Neural cell (in vitro differentiated cells): ENCODE data around the gene SEMA6A.

Source experiments
- CTCF ChIP-seq: fragments of 450-650 bp; IDR thresholded peaks from 2 replicates; pipeline ENCODE4 v1.5.1; 2014; ENCODE audit warnings: antibody characterized with exemption, mild to moderate bottlenecking, moderate library complexity; ENCODE audit not compliant: poor library complexity, severe bottlenecking
- EZH2 ChIP-seq: fragments of 200-600, 300-800 bp; shearing (Covaris generic), sonication (generic); IDR thresholded peaks from 2 replicates; pipeline ENCODE4 v1.6.1; 2014; ENCODE audit warnings: antibody characterized with exemption, low read length, borderline replicate concordance, mild to moderate bottlenecking; ENCODE audit not compliant: insufficient read depth, poor library complexity, severe bottlenecking
- POLR2AphosphoS5 ChIP-seq: IDR thresholded peaks from 2 replicates; pipeline ENCODE4 v1.6.1; 2012
- RAD21 ChIP-seq: fragments of 450-650 bp; conservative IDR thresholded peaks from 2 replicates; pipeline ENCODE4 v1.6.1; 2014; ENCODE audit warnings: antibody characterized with exemption, mild to moderate bottlenecking, moderate library complexity
- REST ChIP-seq: IDR thresholded peaks from 2 replicates; pipeline ENCODE4 v1.6.1; 2012; ENCODE audit warnings: borderline replicate concordance
- TAF1 ChIP-seq: IDR thresholded peaks from 2 replicates; pipeline ENCODE4 v1.6.1; 2012; ENCODE audit warnings: low read depth

DNA sequence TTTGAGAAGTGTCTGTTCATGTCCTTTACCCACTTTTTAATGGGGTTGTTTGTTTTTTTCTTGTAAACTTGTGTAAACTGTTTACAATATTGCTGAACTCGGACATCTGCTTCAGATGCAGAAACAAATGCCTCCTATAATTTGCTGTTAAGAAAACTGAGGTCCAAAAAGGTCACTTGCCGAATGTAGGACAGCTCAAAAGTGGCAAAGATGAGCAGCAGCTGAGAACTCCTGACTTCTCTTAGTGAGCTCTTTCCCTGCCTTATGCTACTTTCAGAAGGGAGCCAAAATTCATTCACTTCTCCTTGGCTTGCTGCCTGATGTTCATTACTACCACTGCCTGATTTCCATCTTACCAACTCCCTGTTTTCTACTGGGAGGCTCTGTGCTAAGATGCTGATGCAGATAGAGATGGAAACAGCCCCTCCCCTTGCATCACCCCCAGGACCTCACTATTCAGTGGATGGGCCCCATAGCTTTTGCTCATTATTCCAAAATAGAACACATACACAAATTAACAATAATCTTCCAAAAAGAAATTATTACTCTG lies 60.1 kb downstream of the SEMA6A start:
- TF ChIP-seq CTCF (no peak), TAF1 (no peak), REST (no peak), RAD21 (no peak), POLR2AphosphoS5 (no peak), EZH2 (no peak)
